DLD1 (cell line): ENCODE results near the gene PAPPA.

Source experiments
- in situ Hi-C: cut with HindIII; loops from 2 replicates; pipeline ENCODE4 v1.10.0; 2017; ENCODE audit warnings: low sequenced_read_pairs

PAPPA gene

GRCh38 chr9:116271991-116272390 lies 118.4 kb downstream of the PAPPA start:
- in situ Hi-C loops = no loop called here

DNA sequence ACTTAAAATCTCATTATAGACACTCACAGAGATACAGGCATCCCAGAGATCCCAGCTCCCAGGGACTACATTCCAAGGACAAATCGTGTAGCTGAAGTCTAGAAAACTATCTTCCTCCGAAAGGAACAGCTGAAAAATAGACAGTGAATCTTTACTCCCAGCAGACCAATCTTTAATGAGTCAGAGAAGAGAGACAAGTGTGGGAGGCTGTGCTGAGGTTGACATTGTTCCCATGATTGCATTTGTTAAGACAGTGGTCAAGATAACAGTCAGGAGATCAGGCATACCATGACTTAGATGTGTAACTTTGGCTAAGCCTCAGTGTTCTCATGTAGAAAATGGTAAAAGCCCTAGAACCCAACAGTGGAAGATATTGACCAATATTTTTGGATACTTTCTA lies 120.7 kb downstream of the PAPPA start:
- in situ Hi-C loops = no loop called here

GRCh38 chr9:116275418-116276195 lies 122.0 kb downstream of the PAPPA start:
- in situ Hi-C loops = loop anchor here (5.0 kb wide), 1 partner anchor 53 kb away; no protein-coding TSS in a partner anchor

DNA sequence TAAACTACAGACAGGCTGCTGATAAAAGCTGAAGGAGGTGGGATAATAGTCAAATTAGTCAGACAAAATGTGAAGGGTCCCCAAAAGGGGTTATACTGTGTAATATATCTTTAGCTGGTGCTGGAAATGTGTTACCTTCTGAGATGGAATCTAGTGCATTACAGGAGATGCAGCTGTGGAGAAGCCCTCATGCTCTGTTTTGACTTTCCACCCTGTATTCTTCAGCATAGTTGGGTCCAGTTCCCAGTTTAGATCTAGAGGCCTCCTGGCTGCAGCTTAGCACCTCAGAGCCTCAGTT lies 122.6 kb downstream of the PAPPA start:
- in situ Hi-C loops = loop anchor here (5.0 kb wide), 1 partner anchor 54 kb away; no protein-coding TSS in a partner anchor

DNA sequence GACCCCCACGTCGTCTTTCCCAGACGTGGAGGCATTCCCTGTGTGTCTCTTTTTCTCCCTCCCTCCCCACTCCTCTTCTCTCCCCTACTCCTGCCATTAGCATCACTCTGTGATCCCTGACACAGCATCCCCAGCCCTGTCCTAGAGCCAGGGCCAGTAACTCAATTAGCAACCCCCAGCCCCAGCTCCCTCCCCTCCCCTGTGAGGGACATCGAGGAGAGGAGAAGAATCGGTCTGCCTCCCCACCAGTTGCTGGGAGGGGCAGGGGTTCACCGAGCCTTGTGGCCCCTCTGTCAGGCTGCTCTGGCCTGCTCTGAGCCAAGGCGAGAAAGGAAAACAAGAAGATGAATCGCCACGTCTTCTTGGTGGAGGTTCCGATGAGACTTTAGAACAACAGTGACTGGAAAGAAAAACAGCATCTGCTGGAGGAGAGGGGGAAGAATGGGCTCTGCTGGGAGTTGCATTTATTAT lies 123.1 kb downstream of the PAPPA start:
- in situ Hi-C loops = loop anchor here (5.0 kb wide), 1 partner anchor 54 kb away; no protein-coding TSS in a partner anchor

GRCh38 chr9:116278326-116278725 lies 124.7 kb downstream of the PAPPA start:
- in situ Hi-C loops = loop anchor here (5.0 kb wide), 1 partner anchor 56 kb away; no protein-coding TSS in a partner anchor

DNA sequence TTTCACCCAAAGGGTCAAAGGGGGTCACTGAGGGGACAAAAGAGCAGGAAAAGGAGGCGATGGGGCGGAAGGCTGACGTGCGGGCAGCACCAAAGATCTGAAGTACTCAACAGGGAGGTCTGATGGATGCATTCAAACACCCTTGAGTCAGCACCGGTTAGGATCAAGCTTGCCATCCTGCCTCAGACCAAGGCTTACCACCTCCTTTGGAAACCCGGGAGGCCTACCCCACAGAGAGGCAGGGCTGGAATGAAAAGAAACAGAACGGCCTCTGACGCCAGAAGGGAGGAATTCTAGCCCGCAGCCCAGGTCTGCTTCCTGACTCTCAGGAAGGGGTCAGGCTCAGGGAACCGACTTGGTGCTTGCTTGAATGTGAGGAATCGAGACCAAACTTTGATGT lies 125.6 kb downstream of the PAPPA start:
- in situ Hi-C loops = loop anchor here (5.0 kb wide), 1 partner anchor 57 kb away; no protein-coding TSS in a partner anchor

GRCh38 chr9:116280529-116280928 lies 126.9 kb downstream of the PAPPA start:
- in situ Hi-C loops = no loop called here

GRCh38 chr9:116282597-116282996 lies 129.0 kb downstream of the PAPPA start:
- in situ Hi-C loops = no loop called here

DNA sequence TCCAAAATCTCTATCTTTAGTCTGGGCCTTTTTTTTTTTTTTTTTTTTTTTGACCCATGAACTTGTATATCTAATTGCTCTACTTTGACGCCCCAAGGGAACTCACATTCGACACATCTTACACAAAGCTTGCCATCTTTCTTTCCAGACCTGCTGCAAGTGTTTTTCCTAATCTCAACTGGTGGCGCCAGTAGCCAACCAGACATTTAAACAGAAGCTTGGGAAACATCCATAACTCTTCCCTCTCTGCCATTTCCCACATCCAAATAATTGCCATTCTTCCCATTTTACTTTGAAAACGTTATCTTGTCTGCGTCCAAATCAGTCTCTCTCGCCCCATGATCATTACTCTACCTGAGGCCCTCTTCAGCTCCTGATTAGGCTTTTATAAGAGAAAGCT lies 130.9 kb downstream of the PAPPA start:
- in situ Hi-C loops = no loop called here

GRCh38 chr9:116285320-116285719 lies 131.7 kb downstream of the PAPPA start:
- in situ Hi-C loops = no loop called here

- in situ Hi-C loops = no loop called here
Measured at GRCh38 chr9:116286297-116286696, 132.7 kb downstream of the PAPPA start.

DNA sequence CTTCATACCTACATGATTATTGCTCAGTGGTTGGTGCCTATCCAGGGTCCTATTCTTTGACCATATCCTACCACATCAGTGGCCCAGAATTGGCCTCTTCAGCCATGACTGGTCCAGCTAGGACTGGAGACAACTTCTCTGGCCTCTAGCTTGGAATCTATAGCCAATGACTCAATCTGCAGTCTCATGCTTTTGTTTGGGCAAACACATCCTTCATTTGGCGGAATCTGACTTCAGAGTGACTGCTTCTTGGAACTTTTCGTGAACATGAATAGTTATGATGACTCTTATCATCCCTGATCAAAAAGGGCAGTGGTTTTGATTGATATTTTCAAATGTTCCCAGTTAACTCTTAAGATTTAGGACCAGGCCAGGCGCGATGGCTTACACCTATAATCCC lies 134.1 kb downstream of the PAPPA start:
- in situ Hi-C loops = no loop called here

- in situ Hi-C loops = no loop called here
Measured at GRCh38 chr9:116288658-116289057, 135.1 kb downstream of the PAPPA start.

DNA sequence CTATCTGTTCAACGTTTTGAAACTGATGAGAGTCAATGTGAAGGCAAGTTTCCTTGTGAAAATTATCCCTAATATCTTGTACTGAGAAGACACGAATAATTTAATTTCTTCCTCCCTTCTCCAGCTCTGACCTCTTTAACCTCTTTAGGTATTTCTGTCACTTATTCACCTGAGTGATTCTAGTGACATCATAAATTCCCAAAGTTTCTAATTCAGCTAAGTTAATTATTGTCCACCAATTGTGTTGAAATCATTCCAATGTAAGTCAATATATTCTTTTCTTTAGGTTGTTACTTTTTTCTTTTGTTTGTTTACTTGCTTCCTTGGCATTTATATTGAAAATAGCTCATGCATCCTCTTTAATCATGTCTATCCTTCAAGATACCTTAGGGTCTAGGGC lies 143.8 kb downstream of the PAPPA start:
- in situ Hi-C loops = no loop called here

- in situ Hi-C loops = no loop called here
Measured at GRCh38 chr9:116298249-116298648, 144.7 kb downstream of the PAPPA start.

DNA sequence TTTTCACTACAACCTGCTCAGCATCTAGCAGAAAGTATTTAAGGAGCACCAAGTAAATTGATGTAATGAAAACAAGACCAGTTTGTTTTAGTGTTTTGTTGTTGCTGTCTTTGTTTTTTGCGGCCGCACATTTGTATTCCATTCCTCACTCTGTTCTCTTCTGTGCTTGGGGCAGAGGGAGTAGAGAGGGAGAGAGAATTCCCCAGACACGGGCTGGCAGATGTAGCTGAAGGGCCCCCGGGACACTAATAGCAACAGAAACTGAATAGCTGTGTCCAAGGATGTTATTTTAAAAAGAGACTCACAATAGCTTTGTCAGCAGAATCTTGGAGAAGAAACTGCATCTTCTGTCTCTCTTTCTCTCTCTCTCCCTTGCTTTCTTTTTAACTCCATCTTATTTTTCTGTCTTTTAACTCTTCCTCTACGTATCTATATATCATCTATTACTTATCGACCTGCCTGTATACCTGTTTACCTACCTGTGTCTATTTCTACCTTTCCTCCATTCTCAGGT lies 145.3 kb downstream of the PAPPA start:
- in situ Hi-C loops = no loop called here

DNA sequence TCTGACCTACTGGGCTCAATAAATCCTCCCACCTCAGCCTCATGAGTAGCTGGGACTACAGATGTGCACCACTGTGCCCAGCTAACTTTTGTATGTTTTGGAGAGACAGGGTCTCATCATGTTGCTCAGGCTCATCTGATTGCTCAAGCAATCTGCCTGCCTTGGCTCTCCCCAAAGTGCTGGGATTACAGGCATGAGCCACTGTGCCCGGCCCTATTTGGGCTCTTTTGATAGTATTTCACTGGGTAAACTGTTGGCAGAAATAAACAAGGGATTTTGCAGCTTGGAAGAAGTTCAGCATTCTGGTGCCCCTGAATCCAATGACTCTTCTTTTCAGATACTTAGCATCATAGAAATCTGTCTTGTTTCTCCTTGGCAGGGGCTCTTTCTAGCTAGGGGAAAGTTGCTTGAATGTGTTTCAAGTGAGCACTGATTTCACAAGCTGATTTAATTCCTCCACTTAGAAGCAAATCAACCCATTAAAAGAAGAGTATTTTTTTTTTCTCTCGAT lies 146.8 kb downstream of the PAPPA start:
- in situ Hi-C loops = no loop called here

- in situ Hi-C loops = no loop called here
Measured at GRCh38 chr9:116303270-116303669, 149.7 kb downstream of the PAPPA start.

GRCh38 chr9:116303886-116304538 lies 150.4 kb downstream of the PAPPA start:
- in situ Hi-C loops = no loop called here

GRCh38 chr9:116304761-116305160 lies 151.2 kb downstream of the PAPPA start:
- in situ Hi-C loops = no loop called here

- in situ Hi-C loops = no loop called here
Measured at GRCh38 chr9:116308076-116308475, 154.5 kb downstream of the PAPPA start.
